MM.1S (cell line): Measurements from ENCODE around the gene ALDH16A1.

Experiments used
- CTCF ChIP-seq: fragments of 300-600 bp; sonication (generic); IDR thresholded peaks from 2 replicates; pipeline ENCODE4 v1.5.1; 2016; ENCODE audit warnings: antibody characterized with exemption, low read length, mixed read lengths
- EZH2phosphoT487 ChIP-seq: fragments of 300-600 bp; sonication (generic); IDR thresholded peaks from 2 replicates; pipeline ENCODE4 v1.6.1; 2018; ENCODE audit warnings: antibody characterized with exemption, low read length

GRCh38 chr19:49512970-49513745 lies 60.1 kb downstream of the ALDH16A1 start:
- TF ChIP-seq CTCF (no peak), EZH2phosphoT487 (no peak)
